HG02588 (cell line): ENCODE data around the gene PRCP.
"Not testable (repeated sequence)": the region's sequence is repeated elsewhere in the genome, so short reads cannot be mapped to it uniquely, and the experiment has no call there.

Experiments
- ATAC-seq: cut with Tn5 transposase; IDR thresholded peaks from one replicate; pipeline ENCODE4 v1.9.1; 2021; ENCODE audit warnings: mild to moderate bottlenecking, moderate library complexity; ENCODE audit not compliant: unreplicated experiment

PRCP gene

DNA sequence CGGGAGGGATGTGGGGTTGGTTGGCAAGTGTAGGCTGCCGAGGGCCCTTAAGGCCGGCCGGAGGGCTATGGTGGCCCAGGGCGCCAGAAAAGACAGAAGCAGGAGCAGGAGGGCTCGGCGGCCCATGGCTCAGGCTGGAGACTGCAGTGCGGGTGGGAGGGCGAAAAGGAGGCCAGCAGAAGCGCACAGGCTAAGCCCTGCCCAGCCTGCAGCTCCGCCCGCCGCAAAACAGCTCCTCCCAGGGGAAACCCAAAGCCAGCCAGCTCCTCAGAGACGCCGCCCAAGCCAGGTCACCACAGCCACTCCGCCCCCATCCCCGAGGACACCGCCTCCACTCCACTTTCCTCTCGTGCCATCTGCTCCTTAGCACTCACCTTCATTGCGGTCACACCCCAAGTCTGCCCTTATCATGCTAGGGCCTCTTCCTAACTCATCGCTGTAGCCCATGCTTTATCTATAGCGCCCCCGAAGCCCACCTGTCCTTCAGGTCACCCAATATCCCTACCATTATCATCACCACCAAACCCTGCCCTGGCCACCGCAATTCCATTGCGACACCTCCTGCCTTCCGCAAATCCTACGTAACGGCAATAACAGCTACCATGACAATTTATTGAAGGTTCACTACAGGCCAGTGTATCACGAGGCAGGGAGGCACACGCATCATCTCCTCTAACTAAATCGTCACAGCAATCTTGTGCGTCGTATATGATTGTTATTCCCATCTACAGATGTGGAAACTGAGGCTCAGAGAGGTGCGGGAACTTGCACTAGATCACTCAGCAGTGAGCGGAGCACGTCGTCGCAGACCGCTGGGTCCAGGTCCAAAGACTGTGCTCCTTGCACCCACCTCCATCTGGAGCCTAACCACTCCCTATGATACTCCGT, at the start of gene PRCP:
Gene PRCP (minus strand): TSS at position 154 of the 888 bp plus-strand sequence. CDS start 28 bp downstream, at position 126.
- peak; percentile 83 for ATAC-seq

DNA sequence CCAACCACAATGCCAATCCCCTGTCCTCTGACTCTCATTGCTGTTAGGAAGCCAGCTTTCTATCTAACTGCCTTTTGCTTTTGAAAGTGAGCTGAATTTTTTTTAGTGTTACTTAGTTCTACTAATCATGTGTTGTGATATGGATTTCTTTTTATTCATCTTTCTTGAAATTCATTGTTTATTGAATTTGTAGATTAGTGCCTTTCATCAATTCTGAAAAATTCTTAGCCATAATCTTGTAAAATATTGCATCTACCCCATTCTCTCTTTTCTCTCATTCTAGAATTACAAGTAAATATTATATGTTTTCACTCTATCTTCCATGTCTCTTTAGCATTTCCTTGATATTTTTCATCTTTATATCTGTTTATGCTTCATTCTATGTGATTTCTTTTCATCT, 49.1 kb upstream of the PRCP start:
- ATAC-seq, result no peak

DNA sequence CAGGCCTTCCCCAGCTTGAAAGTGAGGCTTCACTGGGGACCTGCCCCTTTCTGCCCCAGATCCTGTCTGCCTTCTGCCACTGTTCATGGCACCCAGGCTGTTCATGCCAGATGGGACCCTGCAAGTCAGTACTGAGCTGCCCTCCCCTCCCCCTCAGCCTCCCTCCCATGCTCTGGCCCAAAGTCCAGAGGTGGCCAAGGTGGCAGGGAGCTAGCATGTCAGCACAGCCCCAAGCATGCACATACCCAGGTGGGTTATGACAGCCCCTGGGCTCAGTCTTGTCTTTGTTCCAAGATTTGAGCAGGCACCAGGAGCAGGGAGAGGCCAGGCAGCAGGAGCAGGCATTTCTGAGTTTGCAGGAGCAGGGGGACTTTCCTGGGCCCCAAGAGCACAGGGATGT, 45.5 kb upstream of the PRCP start:
- ATAC-seq, result no peak

DNA sequence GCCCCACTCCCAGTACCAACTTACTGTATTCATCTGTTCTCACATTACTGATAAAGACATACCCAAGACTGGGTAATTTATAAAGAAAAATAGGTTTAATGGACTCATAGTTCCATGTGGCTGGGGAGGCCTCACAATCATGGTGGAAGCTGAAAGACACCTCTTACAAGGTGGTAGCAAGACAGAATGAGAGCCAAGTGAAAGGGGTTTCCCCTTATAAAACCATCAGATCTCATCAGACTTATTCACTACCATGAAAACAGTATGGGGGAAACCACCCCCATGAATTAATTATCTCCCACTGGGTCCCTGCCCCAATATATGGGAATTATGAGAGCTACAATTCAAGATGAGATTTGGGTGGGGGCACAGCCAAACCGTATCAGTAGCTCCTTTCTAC, 44.8 kb upstream of the PRCP start:
- ATAC-seq, result not testable (repeated sequence)

DNA sequence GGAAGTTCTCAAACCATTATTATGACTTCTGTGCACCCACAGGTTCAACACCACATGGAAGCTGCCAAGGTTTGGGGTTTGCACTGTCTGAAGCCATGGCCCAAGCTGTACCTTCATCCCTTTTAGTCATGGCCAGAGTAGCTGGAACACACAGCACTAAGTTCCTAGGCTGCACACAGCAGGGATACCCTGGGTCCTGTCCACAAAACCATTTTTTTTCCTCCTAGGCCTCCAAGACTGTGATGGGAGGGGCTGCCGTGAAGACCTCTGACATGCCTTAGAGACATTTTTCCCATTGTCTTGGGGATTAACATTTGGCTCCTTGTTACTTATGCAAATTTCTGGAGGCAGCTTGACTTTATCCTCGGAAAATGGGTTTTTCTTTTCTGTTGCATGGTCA, 44.0 kb upstream of the PRCP start:
- ATAC-seq, result no peak

DNA sequence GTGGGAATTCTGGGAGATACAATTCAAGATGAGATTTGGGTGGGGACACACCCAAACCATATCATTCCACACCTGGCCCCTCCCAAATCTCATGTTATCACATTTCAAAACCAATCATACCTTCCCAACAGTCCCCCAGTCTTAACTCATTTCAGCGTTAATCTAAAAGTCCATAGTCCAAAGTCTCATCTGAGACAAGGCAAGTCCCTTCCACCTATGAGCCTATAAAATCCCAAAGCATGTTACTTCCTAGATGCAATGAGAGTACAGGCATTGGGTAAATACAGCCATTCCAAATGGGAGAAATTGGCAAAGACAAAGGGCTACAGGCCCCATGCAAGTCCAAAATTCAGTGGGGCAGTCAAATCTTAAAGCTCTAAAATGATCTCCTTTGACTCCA, 43.2 kb upstream of the PRCP start:
- not testable (repeated sequence) for ATAC-seq

DNA sequence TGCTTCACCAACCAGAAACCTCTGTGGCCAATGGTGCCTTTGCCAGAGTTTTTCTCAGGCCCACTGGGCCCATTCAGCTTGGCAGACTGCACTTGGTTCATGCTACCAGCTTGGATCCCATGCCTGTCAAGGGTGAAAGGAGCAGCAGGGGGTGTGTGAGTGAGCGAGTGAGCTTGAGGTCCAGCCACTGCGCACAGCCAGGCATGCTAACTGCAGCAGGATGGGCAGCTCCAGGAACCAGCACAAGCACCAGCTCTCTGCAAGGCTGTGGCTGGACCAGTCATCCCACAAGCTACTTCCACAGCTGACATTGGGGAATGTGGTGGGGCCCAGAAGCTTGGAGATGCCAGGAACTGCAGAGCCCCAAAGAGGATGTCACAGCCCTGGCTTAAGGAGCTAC, 42.1 kb upstream of the PRCP start:
- no peak for ATAC-seq

DNA sequence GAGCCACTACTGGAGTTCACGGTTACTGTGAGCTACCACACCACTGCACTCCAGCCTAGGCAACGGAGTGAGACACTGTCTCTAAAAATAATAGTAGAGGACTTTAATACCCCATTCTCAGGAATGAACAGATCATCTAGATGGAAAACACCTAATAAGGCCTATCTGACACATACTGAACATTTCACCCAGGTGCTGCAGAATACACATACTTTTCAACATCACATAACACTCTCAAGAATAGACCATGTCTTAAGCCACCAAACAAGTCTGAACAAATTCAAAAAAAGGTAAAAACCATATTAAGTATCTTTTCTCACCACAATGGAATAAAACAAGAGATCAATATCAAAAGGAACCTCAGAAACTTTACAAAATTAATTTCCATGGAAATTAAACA, 39.2 kb upstream of the PRCP start:
- ATAC-seq, result no peak

DNA sequence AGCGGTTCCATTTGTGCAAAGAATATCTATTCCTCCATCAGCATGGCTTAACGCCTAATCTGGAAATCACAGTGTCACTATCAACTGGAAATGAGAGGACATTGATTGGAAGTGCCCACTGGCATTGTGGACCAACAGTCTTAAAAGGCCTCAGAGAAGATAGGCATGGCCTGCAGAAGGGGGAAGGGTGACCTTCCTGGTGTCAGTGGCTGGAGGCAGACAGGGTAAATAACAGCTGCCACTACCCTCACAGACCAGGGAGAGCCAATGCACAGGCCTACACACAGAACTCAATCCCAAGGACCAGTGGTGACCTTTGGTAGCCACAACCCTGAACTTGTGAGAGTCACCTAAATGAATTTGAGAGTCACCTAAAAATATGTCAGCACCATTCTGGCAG, 37.3 kb upstream of the PRCP start:
- no peak for ATAC-seq

DNA sequence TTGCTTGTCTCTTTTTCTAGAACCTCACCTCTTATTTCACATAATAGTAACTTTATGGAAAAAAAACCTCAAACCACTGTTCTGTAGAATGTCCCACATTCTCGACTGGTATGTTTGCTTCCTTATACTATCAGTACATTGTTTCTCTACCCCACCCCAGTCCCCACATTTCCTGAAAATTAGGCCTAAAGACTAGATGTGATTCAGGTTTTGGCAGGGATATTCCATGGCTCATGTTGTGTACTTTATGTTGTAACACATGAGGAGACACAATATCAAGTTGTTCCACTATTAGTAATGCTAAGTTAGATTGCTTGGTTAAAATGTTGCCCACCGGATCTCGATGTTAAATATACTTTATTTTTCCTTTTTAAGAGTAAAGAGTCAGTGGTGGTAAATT, 36.0 kb upstream of the PRCP start:
- ATAC-seq, result no peak

DNA sequence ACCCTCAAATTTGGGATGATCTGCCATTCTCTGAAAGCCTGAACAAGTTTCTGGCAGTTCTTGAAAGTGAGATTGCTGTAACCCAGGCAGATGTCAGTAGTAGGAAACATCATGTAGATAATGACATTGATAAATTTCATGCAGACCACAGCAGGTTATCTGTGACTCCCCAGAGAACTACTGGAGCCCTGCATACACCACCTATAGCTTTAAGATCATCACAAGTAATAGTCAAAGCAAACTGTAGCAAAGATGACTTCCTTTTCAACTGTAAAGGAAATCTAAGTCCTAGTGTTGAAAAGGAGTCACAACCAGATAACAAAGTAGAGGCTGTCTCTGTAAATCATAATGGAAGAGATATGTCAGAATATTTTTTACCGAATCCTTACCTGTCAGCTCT, 32.3 kb upstream of the PRCP start:
- no peak for ATAC-seq

DNA sequence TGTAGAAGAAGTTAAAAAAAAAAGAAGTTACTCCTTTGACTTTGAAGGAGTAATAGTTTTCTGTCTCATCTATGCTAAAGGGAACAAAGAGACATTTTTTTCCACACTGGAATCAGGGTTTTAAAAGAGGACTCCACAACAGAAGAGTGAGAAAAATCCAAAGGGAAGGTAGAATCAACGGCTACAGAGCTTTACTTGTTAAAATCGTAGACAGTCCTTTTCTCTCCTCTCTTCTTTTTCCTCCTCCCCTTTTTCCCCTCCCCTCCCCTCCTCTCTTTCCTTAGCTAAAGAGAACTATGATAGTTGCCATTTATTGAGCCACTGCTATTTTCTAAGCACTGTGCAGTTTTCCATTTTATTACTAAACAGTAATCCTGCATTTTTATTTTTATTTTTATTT, 30.5 kb upstream of the PRCP start:
- ATAC-seq, result no peak

DNA sequence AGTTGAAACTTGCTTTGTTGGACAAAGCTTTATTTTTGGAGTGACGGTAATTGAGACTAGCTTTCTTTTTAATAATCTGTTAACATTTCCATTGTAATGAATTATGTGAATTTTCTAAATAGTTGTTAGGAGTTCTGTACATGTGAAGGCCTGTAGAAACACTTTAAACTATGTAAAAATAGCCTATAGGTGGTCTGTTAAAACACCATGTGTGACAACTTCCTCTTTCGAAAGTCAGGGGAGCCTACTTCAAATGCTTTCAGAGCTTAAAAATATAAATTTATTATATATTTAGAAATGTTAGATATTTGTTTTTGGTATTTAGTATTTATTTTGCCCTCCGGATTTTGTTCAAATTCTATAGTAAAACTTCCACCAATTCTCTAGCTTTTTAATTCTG, 30.0 kb upstream of the PRCP start:
- ATAC-seq, result no peak

DNA sequence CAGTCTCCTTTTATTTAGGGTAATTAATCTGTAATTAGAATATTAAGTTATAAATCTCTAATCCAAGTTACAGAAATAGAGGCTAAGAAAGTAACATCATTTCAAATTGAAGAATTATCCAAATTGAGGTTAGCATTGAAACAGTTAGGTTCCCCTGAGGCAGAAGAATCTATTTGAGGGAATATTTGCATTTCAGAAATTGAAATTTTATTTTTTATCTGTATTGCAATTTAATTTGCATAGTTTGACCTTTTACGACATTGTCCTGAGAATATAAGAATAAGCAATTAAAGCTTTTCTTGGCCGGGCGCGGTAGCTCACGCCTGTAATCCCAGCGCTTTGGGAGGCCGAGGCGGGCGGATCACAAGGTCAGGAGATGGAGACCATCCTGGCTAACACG, 28.9 kb upstream of the PRCP start:
- ATAC-seq, result no peak

DNA sequence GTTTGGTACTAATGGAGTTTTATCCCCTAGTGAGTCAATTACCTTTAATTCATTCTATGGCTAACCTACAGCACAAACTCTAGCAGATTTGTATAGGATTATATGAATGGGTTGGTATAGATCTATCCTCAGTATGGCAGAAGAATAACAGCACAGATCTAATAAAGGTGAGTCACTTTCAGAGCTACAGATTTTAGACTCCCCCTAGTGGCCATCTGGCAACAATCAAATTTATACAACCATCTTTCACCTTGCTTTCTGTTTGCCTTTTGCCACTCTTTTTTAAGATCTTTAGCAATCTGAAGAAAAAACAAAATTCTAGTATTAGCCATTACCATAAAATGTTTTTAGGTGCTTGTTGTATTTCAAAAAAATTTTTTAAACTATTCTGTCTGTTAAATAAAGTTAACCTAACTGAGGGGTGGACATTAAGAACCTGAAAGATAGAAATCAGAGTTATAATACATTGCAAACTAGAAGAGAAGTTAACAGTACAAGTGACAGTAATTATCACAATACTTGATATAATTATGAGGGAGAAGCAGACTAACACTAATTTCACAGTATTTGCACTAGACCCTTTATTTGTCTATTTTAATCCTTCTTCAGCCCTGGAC, 27.1 kb upstream of the PRCP start:
- ATAC-seq, result peak; percentile 80

DNA sequence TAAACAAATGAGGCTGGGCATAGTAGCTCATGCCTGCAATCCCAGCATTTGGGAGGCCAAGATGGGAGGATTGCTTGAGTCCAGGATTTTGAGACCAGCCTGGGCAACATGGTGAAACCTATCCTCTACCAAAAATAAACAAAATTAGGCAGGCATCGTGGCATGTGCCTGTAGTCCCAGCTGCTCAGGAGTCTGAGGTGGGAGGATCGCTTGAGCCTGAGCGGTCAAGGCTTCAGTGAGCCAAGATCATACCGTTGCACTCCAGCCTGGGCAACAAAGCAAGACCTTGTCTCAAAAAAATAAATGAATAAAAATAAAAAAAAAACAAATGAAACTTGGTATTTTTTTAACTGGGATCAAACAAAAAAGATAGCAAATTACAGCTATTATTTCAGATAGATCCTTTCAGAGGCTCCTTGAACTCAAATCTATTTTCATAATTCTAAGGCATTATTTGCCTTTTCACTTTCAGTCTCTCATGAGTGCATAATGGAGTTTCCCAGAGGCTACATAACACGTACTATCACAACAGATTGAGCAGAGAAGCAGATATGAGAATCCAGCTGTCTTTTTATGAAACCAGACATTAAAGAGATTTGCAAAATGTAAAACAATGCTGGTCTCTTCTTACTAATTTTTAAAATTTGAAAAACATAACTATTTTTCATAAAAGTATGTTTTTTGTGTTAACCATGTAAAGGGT, 24.4 kb upstream of the PRCP start:
- no peak for ATAC-seq

DNA sequence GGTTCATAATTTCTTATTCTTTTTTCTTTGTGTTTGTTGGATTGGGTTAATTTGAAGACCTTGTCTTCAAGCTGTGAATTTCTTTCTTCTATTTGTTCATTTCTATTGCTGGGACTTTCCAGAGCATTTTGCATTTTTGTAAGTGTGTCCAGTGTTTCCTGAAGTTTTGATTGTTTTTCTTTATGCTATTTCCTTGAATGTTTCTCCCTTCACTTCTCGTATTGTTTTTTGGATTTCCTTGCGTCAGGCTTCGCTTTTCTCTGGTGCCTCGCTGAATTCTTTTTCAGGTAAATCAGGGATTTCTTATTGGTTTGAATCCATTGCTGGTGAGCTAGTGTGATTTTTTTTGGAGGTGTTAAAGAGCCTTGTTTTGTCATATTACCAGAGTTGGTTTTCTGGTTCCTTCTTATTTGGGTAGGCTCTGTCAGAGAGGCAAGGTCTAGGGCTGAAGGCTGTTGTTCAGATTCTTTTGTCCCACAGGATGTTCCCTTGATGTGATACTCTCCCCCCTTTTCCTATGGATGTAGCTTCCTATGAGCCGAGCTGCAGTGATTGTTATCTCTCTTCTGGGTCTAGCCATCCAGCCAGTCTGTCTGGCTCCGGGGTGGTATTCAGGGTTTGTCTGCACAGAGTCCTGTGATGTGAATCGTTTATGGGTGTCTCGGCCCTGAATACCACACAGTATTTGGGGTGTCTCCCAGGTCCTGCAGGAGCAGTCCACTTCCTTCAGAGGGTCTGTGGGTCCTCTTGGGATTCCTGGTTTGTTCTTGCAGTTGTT, 22.4 kb upstream of the PRCP start:
- not testable (repeated sequence) for ATAC-seq

DNA sequence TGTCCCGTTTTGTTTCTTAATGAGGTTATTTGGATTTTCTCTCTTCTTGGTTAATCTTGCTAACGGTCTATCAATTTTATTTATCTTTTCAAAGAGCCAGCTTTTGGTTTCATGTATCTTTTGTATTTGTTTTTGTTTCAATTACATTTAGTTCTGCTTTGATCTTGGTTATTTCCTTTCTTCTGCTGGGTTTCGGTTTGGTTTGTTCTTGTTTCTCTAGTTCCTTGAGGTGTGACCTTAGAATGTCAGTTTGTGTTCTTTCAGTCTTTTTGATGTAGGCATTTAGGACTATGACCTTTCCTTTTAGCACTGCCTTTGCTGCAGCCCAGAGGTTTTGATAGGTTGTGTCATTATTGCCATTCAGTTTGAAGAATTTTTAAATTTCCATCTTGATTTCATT, 20.0 kb upstream of the PRCP start:
- not testable (repeated sequence) for ATAC-seq

DNA sequence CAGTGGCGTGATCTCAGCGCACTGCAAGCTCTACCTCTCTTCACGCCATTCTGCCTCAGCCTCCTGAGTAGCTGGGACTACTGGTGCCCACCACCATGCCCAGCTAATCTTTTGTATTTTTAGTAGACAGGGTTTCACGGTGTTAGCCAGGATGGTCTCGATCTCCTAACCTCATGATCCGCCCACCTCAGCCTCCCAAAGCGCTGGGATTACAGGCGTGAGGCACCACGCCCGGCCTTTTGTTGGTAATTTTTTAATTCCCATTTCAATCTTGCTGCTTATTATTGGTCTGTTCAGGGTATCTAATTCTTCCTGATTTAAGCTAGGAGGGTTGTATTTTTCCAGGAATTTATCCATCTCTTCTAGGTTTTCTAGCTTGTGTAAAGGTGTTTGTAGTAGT, 19.6 kb upstream of the PRCP start:
- ATAC-seq, result not testable (repeated sequence)

DNA sequence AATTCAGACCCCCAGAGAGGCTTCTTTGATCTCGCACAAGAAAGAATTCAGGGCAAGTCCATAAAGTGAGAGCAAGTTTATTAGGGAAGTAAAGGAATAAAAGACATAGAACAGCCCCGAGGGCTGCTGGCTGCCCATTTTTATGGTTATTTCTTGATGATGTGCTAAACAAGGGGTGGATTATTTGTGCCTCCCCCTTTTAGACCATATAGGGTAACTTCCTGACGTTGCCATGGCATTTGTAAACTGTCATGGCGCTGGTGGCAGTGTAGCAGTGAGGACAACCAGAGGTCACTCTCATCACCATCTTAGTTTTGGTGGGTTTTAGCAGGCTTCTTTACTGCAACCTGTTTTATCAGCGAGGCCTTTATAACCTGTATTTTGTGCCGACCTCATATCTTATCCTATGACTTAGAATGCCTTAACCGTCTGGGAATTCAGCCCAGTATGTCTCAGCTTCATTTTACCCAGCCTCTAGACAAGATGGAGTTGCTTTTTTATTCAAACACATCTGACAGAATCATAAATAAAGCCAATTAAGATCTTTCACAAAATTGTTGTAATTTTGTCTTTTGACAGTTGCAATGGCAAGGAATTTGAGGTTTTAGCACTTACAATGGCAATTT, 8.9 kb upstream of the PRCP start:
- no peak for ATAC-seq

DNA sequence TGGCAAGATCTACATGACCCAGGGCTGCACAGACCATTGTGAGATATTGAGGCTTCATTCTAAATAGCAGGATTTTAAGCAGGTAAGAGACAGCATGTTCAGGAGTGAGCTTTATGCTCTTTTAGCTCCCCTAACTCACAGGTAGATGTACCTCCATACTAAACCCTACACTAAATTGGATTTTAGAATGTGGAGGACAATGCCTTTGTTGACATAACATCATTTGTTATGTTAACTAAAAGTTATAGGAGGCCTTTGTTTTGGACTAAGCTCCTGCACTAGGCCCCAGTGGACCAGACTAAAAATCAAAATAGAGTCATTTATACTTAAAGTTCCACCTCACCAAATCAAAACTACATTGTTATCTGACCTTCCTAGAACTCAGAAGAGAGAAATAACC, 8.1 kb upstream of the PRCP start:
- no peak for ATAC-seq
